ENCODE data around the gene GORASP2. TPM values are rescaled to one million over a fixed set of nuclear protein-coding genes. Genes with fewer than 3 reads are reported as not detected.
A peak's percentile ranks its signal among the peaks of the same experiment; 100 is the strongest.

Gene GORASP2
- polyA plus RNA-seq: 120 to 160 TPM (median 125 TPM) in 3 replicates
- 24.0 TPM for polyA plus RNA-seq (2011; ENCODE audit: low read depth)
- polyA plus RNA-seq (2011; cell fraction: cytosol; rRNA removed): 122 and 164 TPM in 2 replicates
- polyA plus RNA-seq (2011; cell fraction: nucleus; rRNA removed): 131 TPM in 2 replicates
- 62.2 and 84.2 TPM in 2 replicates for polyA plus RNA-seq (2012; ENCODE audit: low replicate concordance)
- 91.1 to 102 TPM (median 98.5 TPM) in 3 replicates for polyA minus RNA-seq
- 113 TPM for polyA minus RNA-seq (2011; cell fraction: cytosol; rRNA and poly(A)+ RNA removed)
- polyA minus RNA-seq (2011; cell fraction: nucleus; rRNA and poly(A)+ RNA removed): 34.8 and 53.3 TPM in 2 replicates

- FAIRE-seq (peak; percentile 51), DNase-seq (ENCODE audit: low read depth, low spot score) (peak; percentile 96)
- H3K9me3 ChIP-seq (ENCODE audit: control insufficient read depth, low read depth, low read length): peaks cover 2% of the 10 kb centered on the region
- no peaks in the 10 kb centered on the region for H3K9me1 ChIP-seq (ENCODE audit: control insufficient read depth, extremely low read depth, insufficient read depth, low read length)
- H4K20me1 ChIP-seq (ENCODE audit: control insufficient read depth, extremely low read depth, insufficient read depth, low read length): peaks cover 8% of the 10 kb centered on the region
- H2AFZ ChIP-seq (ENCODE audit: control insufficient read depth, low read length): peak within 1 kb of the TSS; percentile 85
- H3K9ac ChIP-seq (ENCODE audit: control insufficient read depth, extremely low read depth, insufficient read depth, low read length): peak within 1 kb of the TSS; percentile 75
- no peaks in the 10 kb centered on the region for H3K36me3 ChIP-seq (ENCODE audit: control insufficient read depth in 2 of 2, extremely low read depth in 1 of 2, insufficient read depth in 2 of 2, low read length in 2 of 2)
- peak within 1 kb of the TSS; percentile 86 for H3K4me2 ChIP-seq (ENCODE audit: control insufficient read depth, extremely low read depth, insufficient read depth, low read depth, low read length)
- H3K27ac ChIP-seq (ENCODE audit: control insufficient read depth, insufficient read depth, low read length): peak within 1 kb of the TSS; percentile 82
- H3K4me1 ChIP-seq (ENCODE audit: control insufficient read depth, extremely low read depth, insufficient read depth, low read length): peaks cover 13% of the 10 kb centered on the region
- H3K79me2 ChIP-seq (ENCODE audit: control insufficient read depth, insufficient read depth, low read length): peaks cover 49% of the 10 kb centered on the region
- no peaks in the 10 kb centered on the region for H3K27me3 ChIP-seq (ENCODE audit: control insufficient read depth, extremely low read depth, insufficient read depth, low read length)
- TF ChIP-seq CTCF (optimal IDR thresholded peaks at IDR 0.05 in 1 of 3, IDR thresholded peaks at IDR 0.05 in 1 of 3, conservative IDR thresholded peaks at IDR 0.05 in 1 of 3; ENCODE audit: extremely low read depth in 1 of 3, insufficient read depth in 2 of 3, low read length in 3 of 3) (peak; percentile 78 to 94 (median 87)), EZH2 (IDR thresholded peaks at IDR 0.05; ENCODE audit: low read length) (no peak)
- H3K4me3 ChIP-seq (ENCODE audit: control insufficient read depth in 2 of 3, extremely low read depth in 1 of 3, insufficient read depth in 2 of 3, low read depth in 1 of 3, low read length in 3 of 3): peak within 1 kb of the TSS; percentile 78 to 93 (median 83)
- dilution Hi-C loops (cut with MboI; ENCODE audit: extremely low pct_ligation_motif_present, low sequenced_read_pairs): no loop called here
Measured at GRCh38 chr2:170928824-170929685, at the start of gene GORASP2. Gene GORASP2, plus strand, starts transcription at chr2:170929253. Its CDS starts 88 bp downstream, at chr2:170929341.

- no peak for TF ChIP-seq CTCF (optimal IDR thresholded peaks at IDR 0.05 in 1 of 3, IDR thresholded peaks at IDR 0.05 in 1 of 3, conservative IDR thresholded peaks at IDR 0.05 in 1 of 3; ENCODE audit: extremely low read depth in 1 of 3, insufficient read depth in 2 of 3, low read length in 3 of 3)
- TF ChIP-seq EZH2 (IDR thresholded peaks at IDR 0.05; ENCODE audit: low read length): no peak
- FAIRE-seq: no peak
Measured at GRCh38 chr2:170881840-170882239, 47.2 kb upstream of the GORASP2 start.

More at GRCh38 chr2:170881840-170882239, 47.2 kb upstream of the GORASP2 start:
- no peak for DNase-seq (ENCODE audit: low read depth, low spot score)
- no peak overlapping the region for H3K9ac ChIP-seq (ENCODE audit: control insufficient read depth, extremely low read depth, insufficient read depth, low read length)
- H3K79me2 ChIP-seq (ENCODE audit: control insufficient read depth, insufficient read depth, low read length): no peaks in the 10 kb centered on the region
- H2AFZ ChIP-seq (ENCODE audit: control insufficient read depth, low read length): no peak overlapping the region
- H3K36me3 ChIP-seq (ENCODE audit: control insufficient read depth in 2 of 2, extremely low read depth in 1 of 2, insufficient read depth in 2 of 2, low read length in 2 of 2): no peaks in the 10 kb centered on the region
- H3K4me1 ChIP-seq (ENCODE audit: control insufficient read depth, extremely low read depth, insufficient read depth, low read length): peaks cover 20% of the 10 kb centered on the region
- H3K27me3 ChIP-seq (ENCODE audit: control insufficient read depth, extremely low read depth, insufficient read depth, low read length): no peaks in the 10 kb centered on the region
- H3K4me3 ChIP-seq (ENCODE audit: control insufficient read depth in 2 of 3, extremely low read depth in 1 of 3, insufficient read depth in 2 of 3, low read depth in 1 of 3, low read length in 3 of 3): no peak overlapping the region
- no peaks in the 10 kb centered on the region for H3K9me3 ChIP-seq (ENCODE audit: control insufficient read depth, low read depth, low read length)
- H3K27ac ChIP-seq (ENCODE audit: control insufficient read depth, insufficient read depth, low read length): no peak overlapping the region
- H4K20me1 ChIP-seq (ENCODE audit: control insufficient read depth, extremely low read depth, insufficient read depth, low read length): no peaks in the 10 kb centered on the region
- no peaks in the 10 kb centered on the region for H3K9me1 ChIP-seq (ENCODE audit: control insufficient read depth, extremely low read depth, insufficient read depth, low read length)
- H3K4me2 ChIP-seq (ENCODE audit: control insufficient read depth, extremely low read depth, insufficient read depth, low read depth, low read length): no peak overlapping the region
- dilution Hi-C loops (cut with MboI; ENCODE audit: extremely low pct_ligation_motif_present, low sequenced_read_pairs): no loop called here
